ENCODE measurements around the gene TBC1D14. TPM values are rescaled to one million over a fixed set of nuclear protein-coding genes. Genes with fewer than 3 reads are reported as not detected.

TBC1D14 gene
- polyA plus RNA-seq, 1 of the 3 experiments (the other 2 are of a cell fraction) = 39.5 TPM

DNA sequence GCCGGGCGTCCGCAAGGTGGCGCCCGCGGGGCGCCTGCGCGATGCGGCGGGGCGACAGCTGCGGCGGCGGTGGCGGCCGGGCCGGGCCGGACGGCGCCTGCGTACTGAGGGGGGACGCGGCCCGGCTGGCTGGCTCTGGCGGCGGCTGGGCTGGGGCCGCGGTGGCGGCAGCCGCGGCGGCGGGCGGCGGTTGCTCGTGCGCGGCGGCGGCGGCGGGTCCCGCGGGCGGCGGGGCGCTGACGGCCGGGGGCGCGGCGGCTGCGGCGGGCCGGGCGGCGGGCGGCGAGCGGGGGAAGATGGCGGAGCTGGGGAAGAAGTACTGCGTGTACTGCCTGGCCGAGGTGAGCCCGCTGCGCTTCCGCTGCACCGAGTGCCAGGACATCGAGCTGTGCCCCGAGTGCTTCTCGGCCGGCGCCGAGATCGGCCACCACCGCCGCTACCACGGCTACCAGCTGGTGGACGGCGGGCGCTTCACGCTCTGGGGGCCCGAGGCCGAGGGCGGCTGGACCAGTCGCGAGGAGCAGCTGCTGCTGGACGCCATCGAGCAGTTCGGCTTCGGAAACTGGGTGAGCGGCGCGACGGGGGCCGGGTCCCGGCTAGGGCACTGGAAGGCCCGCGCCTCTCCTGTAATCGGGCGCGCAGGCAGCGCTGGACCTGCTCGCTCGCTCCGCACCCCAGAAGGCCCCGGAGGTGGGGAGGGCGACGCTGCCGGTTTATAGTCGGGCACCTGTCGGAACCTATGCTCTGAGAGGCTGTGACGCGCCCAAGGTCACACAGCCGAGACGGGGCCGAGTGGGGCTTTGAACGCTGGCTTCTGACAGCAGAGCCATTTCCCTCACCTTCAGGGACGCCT lies 133.9 kb downstream of the TBC1D14 start, which contains the start of gene TADA2B:
Gene TADA2B, plus strand, starts transcription at position 89 of the 853 bp plus-strand sequence. Its CDS starts 208 bp downstream, at position 297.
- WGBS (ENCODE audit: low lambda C conversion rate) = 10% methylated on average over 2 of the region's 119 CpGs
- Histone ChIP-seq H3K79me2 (ENCODE audit: insufficient read depth) (peaks cover 53% of the 10 kb centered on the region), H4K20me1 (ENCODE audit: insufficient read depth) (peaks cover 36% of the 10 kb centered on the region; the same call in 1 of the 2 replicates), H3K36me3 (replicated peaks in 1 of 2; ENCODE audit: control insufficient read depth in 1 of 2, insufficient read depth in 2 of 2, low read length in 1 of 2) (no peaks in the 10 kb centered on the region), H3K9me2 (no peaks in the 10 kb centered on the region), H3K4me3 (ENCODE audit: low read depth in 2 of 2, low read length in 1 of 2) (peak within 1 kb of the TSS; percentile 92 to 96), H3K4me1 (ENCODE audit: control insufficient read depth in 1 of 2, insufficient read depth in 2 of 2, low read depth in 1 of 2, low read length in 1 of 2) (peaks cover 15 to 29% of the 10 kb centered on the region in 2 experiments), H3K27ac (ENCODE audit: low read depth in 2 of 2, low read length in 1 of 2) (peak within 1 kb of the TSS; percentile 83 to 88), H2AFZ (ENCODE audit: low read depth) (peak within 1 kb of the TSS; percentile 78), H3F3A (replicated peaks; ENCODE audit: insufficient read depth) (peaks cover 9% of the 10 kb centered on the region), H3K9me3 (no peaks in the 10 kb centered on the region), H3K4me2 (peak within 1 kb of the TSS; percentile 100), H3K27me3 (ENCODE audit: insufficient read depth) (no peaks in the 10 kb centered on the region), H3K9ac (peak within 1 kb of the TSS; percentile 86)
- CTCF ChIA-PET = interaction anchor here (0.6 to 6.1 kb wide), 35 partner anchors 8 to 1332 kb away, joined by 3 to 80 read pairs (median 4); partner anchors contain the start of gene GRPEL1
- POLR2A ChIA-PET = interaction anchor here (0.8 to 1.9 kb wide), 4 partner anchors 24 to 134 kb away, joined by 3 to 14 read pairs (median 4); partner anchors contain the start of genes GRPEL1 and TBC1D14
- DNase-seq = no peak
- TF ChIP-seq YY1 (IDR thresholded peaks at IDR 0.05; ENCODE audit: low read depth) = peak; percentile 67
- TF ChIP-seq, protein P1, sequence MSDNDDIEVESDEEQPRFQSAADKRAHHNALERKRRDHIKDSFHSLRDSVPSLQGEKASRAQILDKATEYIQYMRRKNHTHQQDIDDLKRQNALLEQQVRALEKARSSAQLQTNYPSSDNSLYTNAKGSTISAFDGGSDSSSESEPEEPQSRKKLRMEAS (IDR thresholded peaks at IDR 0.05; ENCODE audit: low read depth) = 0 out of 2 replicates have a peak, but pooled peaks have one; percentile 15
- no peak for TF ChIP-seq EZH2phosphoT487 (IDR thresholded peaks at IDR 0.05; ENCODE audit: borderline replicate concordance, low read depth)

DNA sequence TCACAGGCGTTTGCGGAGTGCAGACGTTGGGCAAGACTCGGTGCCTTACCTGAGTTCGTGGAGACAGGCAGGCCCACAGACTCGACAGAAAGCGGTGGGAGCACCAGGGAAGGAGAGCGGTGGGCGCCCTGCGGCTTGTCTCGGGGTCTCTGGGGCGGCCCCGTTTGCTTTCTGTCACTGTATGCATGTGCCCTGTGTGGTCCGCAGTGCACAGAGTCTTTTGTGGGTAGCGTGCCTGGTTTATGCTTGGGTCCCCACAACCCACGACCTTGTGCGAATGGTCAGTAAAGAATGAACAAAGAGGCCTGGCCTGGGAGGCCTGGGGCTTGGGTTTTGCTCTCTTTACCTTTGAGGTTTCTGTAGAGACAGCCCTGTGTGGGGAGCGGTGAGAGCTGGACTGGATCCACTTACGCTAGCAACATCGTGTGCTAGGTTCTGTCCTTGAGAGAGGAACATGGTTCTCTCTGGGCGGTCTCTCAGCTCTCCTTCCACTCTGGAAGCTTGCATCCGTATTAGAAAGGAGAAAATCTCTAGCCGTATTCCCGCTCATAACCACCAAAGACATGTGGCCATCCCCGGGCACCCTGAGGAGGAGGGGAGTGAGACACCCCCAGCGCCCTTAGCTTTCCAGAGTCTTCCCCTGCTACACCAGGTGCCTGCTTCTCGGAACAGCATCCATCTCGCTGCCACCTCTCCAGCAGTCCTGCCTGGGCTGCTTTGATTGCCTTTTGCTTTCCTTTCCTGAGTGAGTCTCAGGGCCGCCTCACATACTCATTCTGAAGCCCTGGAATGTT lies 134.7 kb downstream of the TBC1D14 start:
- Histone ChIP-seq H3K4me2 (peak overlapping the region; percentile 99), H3K27me3 (ENCODE audit: insufficient read depth) (no peaks in the 10 kb centered on the region), H3K9me2 (no peaks in the 10 kb centered on the region), H3K9ac (peak overlapping the region; percentile 86), H4K20me1 (ENCODE audit: insufficient read depth) (peaks cover 44% of the 10 kb centered on the region; the same call in 1 of the 2 replicates), H3K79me2 (ENCODE audit: insufficient read depth) (peaks cover 61% of the 10 kb centered on the region), H3F3A (replicated peaks; ENCODE audit: insufficient read depth) (peaks cover 9% of the 10 kb centered on the region), H3K27ac (ENCODE audit: low read depth in 2 of 2, low read length in 1 of 2) (peak overlapping the region in 1 of 2 experiments; percentile 48; a peak in 1 of 4 replicates), H3K36me3 (replicated peaks in 1 of 2; ENCODE audit: control insufficient read depth in 1 of 2, insufficient read depth in 2 of 2, low read length in 1 of 2) (no peaks in the 10 kb centered on the region), H2AFZ (ENCODE audit: low read depth) (peak overlapping the region; percentile 78; the same call in 1 of the 2 replicates), H3K9me3 (no peaks in the 10 kb centered on the region), H3K4me3 (ENCODE audit: low read depth in 2 of 2, low read length in 1 of 2) (peak overlapping the region; percentile 92 to 96), H3K4me1 (ENCODE audit: control insufficient read depth in 1 of 2, insufficient read depth in 2 of 2, low read depth in 1 of 2, low read length in 1 of 2) (peaks cover 15 to 29% of the 10 kb centered on the region in 2 experiments)
- POLR2A ChIA-PET = interaction anchor here (1.9 kb wide), 1 partner anchor 23 kb away, joined by 14 read pairs; the partner anchor contains the start of gene GRPEL1
- no peak for DNase-seq
- WGBS (ENCODE audit: low lambda C conversion rate) = 55% methylated on average over 12 of the region's 29 CpGs
- CTCF ChIA-PET = interaction anchor here (0.6 to 6.1 kb wide), 13 partner anchors 10 to 324 kb away, joined by 3 to 80 read pairs (median 7); partner anchors contain the start of gene GRPEL1
- TF ChIP-seq MXI1 (IDR thresholded peaks at IDR 0.05; ENCODE audit: low read depth, low read length) (peak; percentile 12; the same call in 1 of the 2 replicates), TAF1 (IDR thresholded peaks at IDR 0.05; ENCODE audit: borderline replicate concordance, low read depth, low read length) (no peak), RCOR1 (IDR thresholded peaks at IDR 0.05; ENCODE audit: low read length) (no peak), NFIC (IDR thresholded peaks at IDR 0.05; ENCODE audit: borderline replicate concordance) (no peak), RXRA (IDR thresholded peaks at IDR 0.05; ENCODE audit: borderline replicate concordance, low read depth) (no peak), TCF12 (IDR thresholded peaks at IDR 0.05) (no peak)
